ENCODE results near the gene CFAP43.
"Not testable (repeated sequence)": the region's sequence is repeated elsewhere in the genome, so short reads cannot be mapped to it uniquely, and the experiment has no call there.

Gene CFAP43

DNA sequence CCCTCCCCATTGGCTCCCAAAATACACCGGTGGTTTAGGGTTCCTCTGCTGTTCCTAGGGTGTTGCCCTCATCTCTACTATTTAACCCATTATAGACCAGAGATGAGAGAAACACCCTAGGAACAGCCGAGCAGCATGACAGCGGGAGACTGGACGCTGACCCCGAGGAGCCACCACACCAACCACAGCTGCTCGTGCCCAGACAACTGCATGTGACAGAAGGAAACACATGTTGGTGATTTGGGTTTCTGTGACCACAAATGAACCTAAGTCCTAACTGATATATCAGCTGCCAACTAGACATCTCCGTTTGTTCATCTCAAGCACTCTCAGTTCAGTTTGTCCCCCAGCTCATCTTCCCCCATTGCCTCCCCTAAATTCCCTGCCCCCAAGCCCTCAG is 13.4 kb downstream of the CFAP43 start:
- DNase-seq, result no peak

DNA sequence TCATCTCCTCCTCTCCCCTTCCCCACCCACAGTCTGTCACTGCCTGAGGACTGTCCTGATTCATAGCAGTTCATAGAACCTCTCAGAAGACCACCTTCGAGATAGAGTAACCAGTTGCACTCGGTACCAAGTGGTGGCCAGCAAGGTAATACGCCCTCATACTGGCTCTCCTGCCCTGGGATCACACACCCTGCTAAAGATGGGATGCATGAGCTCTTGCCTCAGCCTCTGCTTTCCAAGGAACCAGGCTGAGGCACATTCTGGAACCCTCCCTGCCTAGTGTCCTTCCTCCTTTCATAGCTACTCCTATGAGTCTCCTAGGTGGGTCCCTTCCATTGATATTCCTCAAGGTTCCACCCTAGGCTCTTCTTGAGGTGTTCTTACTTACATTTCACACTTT is 15.5 kb downstream of the CFAP43 start:
- DNase-seq, result no peak

DNA sequence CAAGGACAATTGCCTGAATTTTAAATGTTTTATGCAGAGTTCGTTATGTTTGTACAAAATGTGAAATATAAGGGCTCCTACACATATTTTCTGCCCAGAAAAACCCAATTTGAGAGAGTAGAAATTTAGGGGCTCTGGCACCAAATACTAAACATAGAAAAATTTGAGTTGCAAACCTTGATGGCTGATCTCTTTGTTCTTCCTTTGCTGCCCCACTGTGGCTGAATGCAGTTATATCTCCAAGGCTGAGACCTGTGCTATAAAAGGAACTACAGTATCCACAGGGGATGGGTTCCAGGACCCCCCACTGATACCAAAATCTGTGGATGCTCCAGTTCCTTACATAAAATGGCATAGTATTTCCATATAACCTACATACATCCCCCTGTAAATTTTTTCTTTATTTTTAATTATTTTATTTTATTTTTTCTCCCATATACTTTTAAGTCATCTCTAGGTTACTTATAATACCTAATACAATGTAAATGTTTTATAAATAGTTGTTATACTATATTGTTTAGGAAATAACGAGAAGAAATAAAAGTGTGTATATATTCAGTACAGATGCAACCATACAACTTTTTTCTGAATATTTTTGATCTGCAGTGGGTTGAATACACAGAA is 22.5 kb downstream of the CFAP43 start:
- no peak for DNase-seq

DNA sequence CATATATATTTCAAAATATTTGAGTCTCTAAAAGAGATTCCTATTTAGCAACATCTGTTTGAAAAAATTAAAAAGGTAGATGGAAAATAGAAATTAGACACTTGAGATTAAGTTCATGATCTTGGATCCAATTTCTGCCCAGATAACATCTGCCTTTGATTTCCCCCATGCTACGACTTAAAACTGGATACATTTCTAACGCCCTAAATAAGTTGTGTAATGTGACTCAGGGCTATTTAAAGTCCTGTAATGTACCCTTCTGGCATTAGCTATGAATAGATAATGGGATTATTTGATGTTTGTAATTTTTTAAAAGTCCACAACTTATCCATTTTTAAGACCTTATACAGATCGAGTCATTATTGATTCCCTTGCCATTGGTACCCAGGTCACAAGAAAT is 23.4 kb downstream of the CFAP43 start:
- DNase-seq, result no peak

DNA sequence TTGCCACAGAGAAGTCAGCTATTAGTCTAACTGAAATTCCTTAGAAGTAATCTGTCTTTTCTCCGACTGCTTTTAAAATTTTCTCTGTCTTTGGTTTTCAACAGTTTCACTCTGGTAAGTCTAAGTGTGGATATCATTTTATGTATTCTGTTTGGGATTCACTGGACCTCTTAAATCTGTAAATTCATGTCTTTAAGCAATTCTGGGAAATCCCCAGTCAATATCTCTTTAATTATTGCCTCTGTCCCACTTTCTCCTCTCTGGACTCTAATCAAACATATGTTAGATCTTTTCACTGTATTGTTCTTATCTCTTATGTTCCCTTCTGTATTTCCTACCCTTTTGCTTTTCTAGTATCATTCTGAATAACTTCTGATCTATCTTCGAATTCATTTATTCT is 29.9 kb downstream of the CFAP43 start:
- DNase-seq, result no peak

DNA sequence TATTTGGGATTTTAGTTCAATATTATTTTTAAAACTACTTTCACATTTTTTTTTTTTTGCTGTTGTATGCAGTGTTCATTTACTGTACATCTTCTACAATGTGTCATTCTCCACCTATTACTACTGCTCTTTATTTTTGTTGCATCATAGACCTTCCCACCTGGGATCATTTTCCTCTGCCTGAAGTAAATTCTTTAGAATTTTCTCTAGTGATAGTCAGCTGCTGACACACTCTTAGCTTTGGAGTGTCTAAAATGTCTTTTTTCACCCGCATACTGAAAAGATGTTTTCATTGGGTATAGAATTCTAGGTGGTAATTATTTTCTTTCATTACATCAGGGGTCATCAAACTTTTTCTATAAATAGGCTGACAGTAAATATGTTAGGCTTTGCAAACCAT is 30.5 kb downstream of the CFAP43 start:
- DNase-seq, result no peak

DNA sequence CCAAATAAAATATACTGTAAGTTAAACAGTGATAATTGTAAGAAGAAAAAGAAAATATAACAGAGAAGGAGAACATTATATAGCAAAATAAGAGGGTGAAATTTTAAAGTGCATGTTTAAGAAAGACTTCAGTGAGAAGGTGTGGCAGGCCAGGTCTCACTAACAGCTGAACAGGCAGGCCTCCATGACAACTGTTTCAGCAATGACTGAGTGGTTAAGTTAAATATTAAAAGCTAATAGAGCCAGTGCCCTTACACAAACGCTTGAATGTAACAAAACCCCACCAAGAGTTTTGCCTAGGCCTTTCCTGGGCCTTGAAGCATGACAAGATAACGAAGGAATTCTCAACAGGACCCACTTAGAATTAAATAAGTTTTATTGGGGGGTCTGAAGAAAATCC is 32.6 kb downstream of the CFAP43 start:
- DNase-seq, result no peak

DNA sequence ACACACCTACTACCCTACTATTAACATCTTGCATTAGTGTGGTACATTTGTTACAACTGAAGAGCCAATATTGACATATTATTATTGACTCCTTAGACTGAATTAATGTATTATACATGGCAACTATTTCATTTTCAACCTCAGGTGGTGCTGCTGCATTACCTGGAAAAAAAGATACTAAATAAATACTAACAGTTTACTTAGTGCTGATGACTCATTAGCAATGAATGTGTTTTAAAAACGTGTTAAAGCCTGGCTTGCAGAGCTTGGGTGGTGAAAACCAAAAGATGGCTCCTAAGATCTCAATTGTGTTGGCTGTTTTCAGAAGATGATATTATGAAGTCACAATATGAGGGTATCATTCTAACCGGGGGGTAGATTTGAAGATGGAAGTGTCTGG is 34.8 kb downstream of the CFAP43 start:
- no peak for DNase-seq

DNA sequence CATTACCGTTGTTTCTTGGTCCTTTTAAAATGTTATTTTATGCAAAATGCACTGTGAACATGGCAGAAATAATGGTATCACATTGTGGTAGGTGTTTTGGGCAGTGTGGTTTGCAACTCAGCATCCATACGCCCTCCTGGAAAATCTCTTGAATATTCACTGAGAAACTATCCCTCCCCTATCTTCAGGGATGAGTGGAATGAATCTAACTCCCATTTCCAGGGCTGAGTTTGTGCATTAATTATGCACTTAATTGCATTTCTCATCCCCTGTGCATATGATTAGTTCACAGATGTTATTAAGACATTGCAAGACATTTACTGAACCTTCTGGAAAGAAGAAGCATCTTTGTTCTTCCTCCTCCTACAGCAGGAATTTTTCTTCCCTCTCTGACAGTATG is 36.5 kb downstream of the CFAP43 start:
- DNase-seq, result no peak

DNA sequence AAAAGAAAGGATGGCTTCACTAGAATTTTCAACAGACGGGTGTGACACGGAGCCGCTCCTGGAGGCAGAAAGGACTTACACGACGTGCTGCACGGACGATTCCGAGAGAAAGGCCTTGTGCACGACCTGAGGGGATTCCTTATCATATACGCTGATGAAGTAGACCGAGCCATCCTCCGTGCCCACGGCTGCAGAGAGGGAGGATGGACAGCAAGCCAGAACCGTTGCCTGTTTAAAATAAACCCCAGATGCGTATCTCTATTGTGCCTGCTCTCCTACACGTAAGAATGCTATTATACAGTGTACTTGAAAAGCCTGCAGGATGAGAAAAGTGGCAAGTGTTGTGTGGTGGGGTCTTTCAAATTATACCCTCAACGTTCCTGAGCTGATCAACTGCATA is 38.4 kb downstream of the CFAP43 start:
- DNase-seq, result no peak

DNA sequence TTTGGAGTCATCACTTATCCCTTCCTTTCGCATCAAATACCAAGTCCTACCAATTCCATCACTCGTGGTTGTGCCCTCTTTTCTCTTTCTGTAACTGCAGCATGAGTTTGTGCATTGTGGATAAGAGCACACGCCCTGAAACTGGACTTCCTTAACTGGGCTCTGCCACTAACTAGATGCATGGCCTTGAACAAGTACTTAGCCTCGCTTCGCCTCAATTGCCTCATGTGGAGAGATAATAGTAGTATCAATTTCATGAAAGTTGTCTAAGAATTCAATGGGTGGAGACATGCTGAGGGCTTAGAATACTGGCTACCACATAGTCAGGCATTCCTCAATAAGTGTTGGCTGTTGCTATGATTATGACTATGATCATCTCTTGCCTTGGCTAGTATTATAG is 41.5 kb downstream of the CFAP43 start:
- no peak for DNase-seq

DNA sequence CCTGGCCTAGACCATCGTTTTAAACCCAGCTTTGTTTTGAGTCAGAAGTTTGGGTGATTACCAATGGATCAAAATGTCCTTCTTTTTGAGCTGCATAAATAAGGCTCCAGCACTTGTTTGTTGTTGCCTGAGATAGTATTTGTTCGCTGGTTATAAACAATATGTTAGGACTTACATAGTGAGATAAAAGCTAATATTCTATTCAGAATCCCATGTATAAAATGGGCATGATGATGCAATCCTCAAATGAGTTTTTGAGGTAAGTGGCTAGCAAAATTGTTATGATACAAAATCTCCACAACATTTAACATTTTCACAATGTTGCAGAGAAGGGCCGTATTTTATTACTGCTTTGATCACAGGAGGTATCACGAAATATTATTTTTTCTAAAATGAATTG is 48.5 kb downstream of the CFAP43 start:
- DNase-seq, result no peak

DNA sequence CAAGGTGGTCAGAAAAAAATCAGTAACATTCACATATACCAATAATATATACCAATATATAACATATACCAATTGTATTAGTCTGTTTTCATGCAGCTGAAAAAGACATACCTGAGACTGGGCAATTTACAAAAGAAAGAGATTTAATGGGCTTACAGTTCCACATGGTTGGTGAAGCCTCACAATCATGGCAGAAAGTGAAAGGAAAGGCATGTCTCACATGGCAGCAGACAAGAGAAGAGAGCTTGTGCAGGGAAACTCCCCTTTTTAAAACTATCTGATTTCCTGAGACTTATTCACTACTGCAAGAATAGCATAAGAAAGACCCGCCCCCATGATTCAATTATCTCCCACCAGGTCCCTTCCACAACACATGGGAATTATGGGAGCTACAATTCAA is 58.0 kb downstream of the CFAP43 start:
- not testable (repeated sequence) for DNase-seq

DNA sequence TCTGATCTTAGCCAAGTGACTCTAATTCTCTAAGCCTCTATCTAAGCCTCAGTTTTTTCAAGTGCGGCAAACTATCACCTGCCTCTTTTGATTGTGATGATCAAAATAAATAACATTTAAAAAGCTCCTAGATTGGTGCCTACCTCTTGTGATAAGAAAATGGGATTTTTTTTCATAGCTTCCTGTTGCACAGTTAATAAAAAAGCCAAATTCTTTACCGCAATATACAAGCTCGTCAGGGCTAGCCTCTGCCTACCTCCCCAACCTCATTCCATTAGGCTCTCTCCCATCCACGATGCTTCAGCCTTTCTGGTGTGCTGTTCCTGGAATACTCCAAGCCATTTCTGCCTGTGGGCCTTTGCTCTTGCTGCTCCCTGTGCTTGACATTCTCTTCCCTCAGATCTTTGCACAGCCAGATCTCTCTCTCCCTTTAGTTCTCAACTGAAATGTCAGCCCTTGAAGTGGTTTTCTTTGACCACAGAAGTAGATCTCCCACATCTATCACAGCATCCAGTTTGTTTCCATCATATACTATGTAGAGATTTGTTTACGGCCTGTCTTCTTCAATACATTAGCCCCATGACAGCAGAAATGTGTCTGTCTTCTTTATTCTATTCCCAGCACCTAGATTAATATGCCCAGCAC is 61.4 kb downstream of the CFAP43 start:
- DNase-seq, result no peak

DNA sequence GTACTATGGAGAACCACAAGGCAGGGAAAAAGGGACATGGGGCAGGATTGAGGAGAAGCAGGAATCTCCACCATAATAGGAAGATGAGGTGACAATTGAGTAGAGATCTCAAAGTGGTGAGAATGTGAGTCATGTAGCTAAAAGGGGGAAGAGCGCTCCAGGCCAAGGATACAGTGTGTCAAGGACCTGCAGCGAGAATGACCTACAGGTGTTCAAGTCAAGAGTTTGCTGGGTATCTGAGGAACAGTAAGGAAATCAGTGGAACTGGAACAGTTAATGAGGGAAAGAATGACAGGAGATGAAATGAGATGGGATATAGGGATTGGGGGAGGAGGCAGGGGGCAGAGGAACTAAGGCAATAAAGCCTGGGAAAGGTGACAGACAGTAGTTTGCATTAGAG is 76.6 kb downstream of the CFAP43 start:
- no peak for DNase-seq

DNA sequence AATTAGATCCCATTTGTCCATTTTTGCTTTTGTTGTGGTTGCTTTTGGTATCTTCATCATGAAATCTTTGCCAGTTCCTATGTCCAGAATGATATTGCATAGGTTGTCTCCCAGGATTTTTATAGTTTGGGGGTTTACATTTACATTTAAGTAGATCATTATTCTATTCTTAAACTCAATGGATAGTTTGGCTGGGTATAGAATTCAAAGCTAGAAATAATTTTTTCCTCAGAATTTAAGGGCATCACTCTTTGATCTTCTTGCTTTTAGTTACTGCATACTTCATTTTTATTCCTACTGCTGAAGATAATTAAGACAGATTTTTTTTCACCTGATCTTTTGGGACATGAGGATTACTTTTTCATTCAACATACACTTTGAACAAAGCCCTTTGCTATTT is 80.4 kb downstream of the CFAP43 start:
- DNase-seq, result no peak

DNA sequence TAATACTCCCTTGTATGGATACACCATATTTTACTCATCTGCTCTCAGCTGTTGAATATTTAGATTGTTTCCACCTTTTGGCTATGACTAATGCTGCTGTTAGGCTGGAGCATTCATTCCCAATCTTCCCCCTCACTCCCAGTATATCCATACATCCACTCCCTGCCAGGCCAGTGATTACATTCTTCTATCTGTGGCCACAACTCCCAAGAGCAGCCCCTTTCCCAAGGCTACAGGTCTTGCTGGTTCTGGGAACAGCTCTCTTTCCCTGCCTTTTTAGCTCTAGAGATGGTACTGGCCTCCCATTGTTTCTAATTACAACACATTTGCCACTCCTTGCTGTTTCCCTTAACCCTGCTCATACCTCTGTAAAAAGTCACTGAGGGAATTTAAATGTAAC is 82.0 kb downstream of the CFAP43 start:
- no peak for DNase-seq

DNA sequence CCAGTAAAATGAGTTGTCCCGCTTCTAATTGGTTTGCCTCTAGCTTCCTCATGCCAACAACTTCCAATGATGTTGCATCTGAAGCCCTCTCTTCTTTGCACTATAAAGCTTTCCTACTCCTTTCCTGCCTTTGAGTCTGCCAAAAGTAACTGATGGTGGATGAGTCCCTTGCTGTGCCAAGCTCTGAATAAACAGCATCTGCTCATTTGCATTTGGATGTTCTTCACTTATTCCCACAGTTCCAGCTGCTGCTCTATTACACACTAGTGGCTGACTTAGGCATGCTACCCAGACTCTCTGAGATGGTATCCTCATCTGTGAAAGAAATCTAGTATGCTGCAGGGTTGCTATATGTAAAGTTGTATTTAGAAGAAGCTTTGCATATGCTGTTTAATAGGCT is 85.3 kb downstream of the CFAP43 start:
- DNase-seq, result no peak

DNA sequence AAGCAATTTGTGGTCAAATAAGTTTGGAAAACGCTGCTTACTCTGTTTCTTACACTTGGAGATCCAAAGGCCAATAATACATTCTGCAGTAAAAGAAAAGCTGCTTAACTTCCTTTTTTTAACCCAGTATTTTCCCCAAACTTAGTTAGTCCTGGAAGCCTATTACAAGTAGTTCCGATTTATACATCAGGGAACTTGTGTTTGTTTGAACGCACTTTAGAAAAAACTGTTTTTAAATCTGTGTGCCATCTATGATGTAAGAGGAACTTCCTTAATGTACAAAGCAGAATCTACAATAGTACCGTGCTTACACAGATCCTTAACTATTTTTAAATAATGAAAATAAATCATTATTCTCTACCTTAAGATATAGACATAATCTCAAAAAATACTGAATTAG is 87.2 kb downstream of the CFAP43 start:
- no peak for DNase-seq

DNA sequence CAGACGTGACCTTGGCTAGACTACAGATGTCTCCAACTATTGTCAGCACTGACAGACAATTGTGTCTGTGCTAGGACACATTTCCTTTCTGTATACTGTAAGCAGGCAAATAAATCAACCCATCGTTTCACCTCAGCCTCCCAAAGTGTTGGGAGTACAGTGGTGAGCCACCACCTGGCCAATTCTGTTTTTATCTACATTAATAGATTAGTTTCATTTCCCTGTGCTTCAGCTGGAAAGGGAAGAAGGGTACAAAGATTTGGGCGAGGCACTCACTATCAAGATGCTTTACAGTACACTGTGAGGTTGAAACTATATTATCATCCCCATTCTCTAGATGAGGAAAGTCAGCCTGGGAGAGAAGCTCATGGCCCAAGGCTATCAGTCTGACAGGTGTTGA is 88.3 kb downstream of the CFAP43 start:
- no peak for DNase-seq

DNA sequence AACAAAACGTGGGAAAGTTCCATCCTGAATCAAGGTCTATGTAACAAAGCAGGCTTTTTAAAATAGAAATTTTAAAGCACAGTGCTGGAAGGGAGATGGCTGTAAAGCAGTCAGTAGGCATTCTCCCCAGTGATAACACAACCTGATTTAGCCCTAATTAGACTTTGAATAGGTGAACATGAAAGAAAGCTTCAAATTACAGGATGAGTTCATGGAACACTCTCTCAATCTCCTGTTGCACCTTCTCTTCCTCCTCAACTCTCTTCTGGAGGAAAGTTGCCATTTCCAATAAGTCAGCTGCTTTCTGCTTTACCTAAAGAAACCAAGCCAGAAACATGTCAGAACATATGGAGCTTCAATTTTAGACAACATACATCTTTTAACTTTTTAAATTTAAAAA is 90.1 kb downstream of the CFAP43 start:
- no peak for DNase-seq

DNA sequence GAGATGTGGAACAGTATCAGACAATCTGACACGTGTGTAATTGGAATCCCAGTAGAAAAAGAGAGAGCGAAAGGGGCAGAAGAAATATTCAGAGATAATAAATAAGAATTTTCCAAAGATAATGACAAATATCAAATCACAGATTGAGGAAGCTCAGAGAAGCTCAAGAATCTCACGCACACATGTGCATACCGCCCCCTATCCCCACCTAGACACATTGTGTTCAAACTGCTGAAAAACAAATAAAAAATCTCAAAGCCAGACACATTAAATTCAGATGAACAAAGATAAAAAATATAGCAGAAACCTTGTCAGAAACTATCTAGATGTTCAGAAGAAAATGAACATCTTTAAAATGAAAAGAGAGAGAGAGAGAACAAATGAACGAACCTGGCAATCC is 92.9 kb downstream of the CFAP43 start:
- no peak for DNase-seq

DNA sequence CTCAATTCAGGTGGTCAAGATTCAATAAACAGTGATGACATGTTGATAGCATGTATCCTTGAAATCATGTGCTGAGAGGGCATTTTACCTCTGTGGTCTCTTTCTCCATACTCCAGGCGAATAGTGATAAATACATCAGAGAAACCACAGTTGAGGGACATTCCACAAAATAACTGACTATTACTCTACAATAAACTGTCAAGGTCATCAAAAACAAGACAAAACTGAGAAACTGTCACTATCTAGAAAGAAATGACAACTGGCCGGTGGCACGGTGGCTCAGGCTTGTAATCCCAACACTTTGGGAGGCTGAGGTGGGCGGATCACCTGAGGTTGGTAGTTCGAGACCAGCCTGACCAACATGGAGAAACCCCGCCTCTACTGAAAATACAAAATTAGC is 94.0 kb downstream of the CFAP43 start:
- no peak for DNase-seq

DNA sequence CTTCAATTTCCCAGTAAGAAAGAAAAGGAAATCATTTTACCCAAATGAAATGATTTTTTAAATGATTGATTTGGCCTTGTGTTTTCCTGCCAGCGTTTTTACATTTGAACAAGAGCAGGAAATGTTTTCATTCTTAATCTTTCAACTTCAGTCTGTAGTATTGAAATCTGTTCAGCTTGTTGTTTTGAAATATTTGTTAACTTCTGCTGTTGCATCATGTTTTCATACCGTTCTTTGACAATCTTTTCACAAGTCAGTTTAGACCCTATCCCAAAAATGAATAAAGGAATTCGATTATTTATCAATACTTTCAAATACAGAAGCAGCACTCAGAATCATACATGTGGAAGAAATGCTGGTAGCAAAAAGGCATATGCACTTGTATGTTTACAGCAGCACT is 102.1 kb downstream of the CFAP43 start:
- DNase-seq, result no peak

DNA sequence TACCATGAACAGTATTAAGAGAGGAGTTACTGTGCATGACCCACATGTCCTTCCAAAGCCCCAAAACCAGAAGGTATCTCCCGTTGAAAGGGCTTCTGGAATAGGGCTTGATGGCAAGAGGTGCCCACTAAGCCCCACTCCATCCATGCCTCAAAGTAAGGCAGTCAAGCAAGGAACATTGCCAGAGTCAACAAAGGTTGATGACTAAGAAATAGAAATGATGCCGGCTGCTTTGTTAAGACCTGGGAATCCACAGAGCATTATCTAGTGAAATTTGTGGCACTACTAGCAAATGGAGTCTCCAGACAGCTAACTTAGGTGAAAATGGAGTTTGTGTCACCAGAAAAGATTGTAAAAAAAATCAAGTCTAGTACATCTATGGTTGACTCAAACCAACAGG is 104.0 kb downstream of the CFAP43 start:
- DNase-seq, result no peak

All from NCI-H1048 (cell line).